H9 (cell line): ENCODE measurements around the gene GRIP1. TPM values are rescaled to one million over a fixed set of nuclear protein-coding genes. Genes with fewer than 3 reads are reported as not detected.

Experiments used
- DNase-seq: peaks from one replicate; pipeline ENCODE4 v3.0.0-alpha.2; 2017
- H2AFZ ChIP-seq: one replicate; pipeline ENCODE4 v1.6.1; 2013; ENCODE audit warnings: mild to moderate bottlenecking, low read length, control low read depth, moderate library complexity
- H2AK5ac ChIP-seq: 2 replicates; pipeline ENCODE4 v1.6.1; 2013; ENCODE audit warnings: low read length, control low read depth, mixed read lengths; ENCODE audit not compliant: insufficient read length
- H2BK120ac ChIP-seq: one replicate; pipeline ENCODE4 v1.6.1; 2013; ENCODE audit warnings: low read depth, mild to moderate bottlenecking, low read length, control low read depth, inconsistent platforms; ENCODE audit not compliant: poor library complexity, severe bottlenecking
- H2BK12ac ChIP-seq: 2 replicates; pipeline ENCODE4 v1.6.1; 2013; ENCODE audit warnings: low read length, control low read depth, mixed read lengths, low read depth; ENCODE audit not compliant: insufficient read length
- H2BK15ac ChIP-seq: 2 replicates; pipeline ENCODE4 v1.6.1; 2013; ENCODE audit warnings: low read depth, low read length, control low read depth
- H2BK20ac ChIP-seq: one replicate; pipeline ENCODE4 v1.6.1; 2013; ENCODE audit warnings: low read depth, mild to moderate bottlenecking, low read length, control low read depth, inconsistent platforms; ENCODE audit not compliant: poor library complexity, severe bottlenecking
- H2BK5ac ChIP-seq: 2 replicates; pipeline ENCODE4 v1.6.1; 2013; ENCODE audit warnings: low read length, control low read depth, mixed read lengths; ENCODE audit not compliant: insufficient read length
- H3K14ac ChIP-seq: 2 replicates; pipeline ENCODE4 v1.6.1; 2013; ENCODE audit warnings: low read length, control low read depth; ENCODE audit not compliant: insufficient read depth
- H3K18ac ChIP-seq: 2 replicates; pipeline ENCODE4 v1.6.1; 2013; ENCODE audit warnings: low read depth, mild to moderate bottlenecking, mixed read lengths, low read length, control low read depth; ENCODE audit not compliant: insufficient read length
- H3K23ac ChIP-seq: 2 replicates; pipeline ENCODE4 v1.6.1; 2013; ENCODE audit warnings: low read length, control low read depth, mixed read lengths, low read depth; ENCODE audit not compliant: insufficient read length
- H3K23me2 ChIP-seq: 2 replicates; pipeline ENCODE4 v1.6.1; 2013; ENCODE audit warnings: low read depth, mild to moderate bottlenecking, mixed read lengths, low read length, control low read depth; ENCODE audit not compliant: insufficient read length, poor library complexity, severe bottlenecking
- H3K27ac ChIP-seq: 2 replicates; pipeline ENCODE4 v1.5.1; 2013; ENCODE audit warnings: low read length, control low read depth, mixed read lengths, low read depth; ENCODE audit not compliant: insufficient read length
- H3K27me3 ChIP-seq: 2 replicates; pipeline ENCODE4 v1.6.1; 2013; ENCODE audit warnings: low read length, control low read depth, inconsistent platforms; ENCODE audit not compliant: insufficient read depth
- H3K4ac ChIP-seq: 2 replicates; pipeline ENCODE4 v1.6.1; 2013; ENCODE audit warnings: low read depth, mild to moderate bottlenecking, control low read depth, inconsistent platforms, low read length, moderate library complexity
- H3K4me1 ChIP-seq: 2 replicates; pipeline ENCODE4 v1.6.1; 2013; ENCODE audit warnings: low read length, control low read depth, inconsistent platforms; ENCODE audit not compliant: insufficient read depth
- H3K4me2 ChIP-seq: 2 replicates; pipeline ENCODE4 v1.6.1; 2013; ENCODE audit warnings: low read length, control low read depth, mixed read lengths; ENCODE audit not compliant: insufficient read length, insufficient read depth
- H3K56ac ChIP-seq: 2 replicates; pipeline ENCODE4 v1.6.1; 2013; ENCODE audit warnings: low read depth, mild to moderate bottlenecking, mixed read lengths, low read length, control low read depth; ENCODE audit not compliant: insufficient read length
- H3K79me1 ChIP-seq: 2 replicates; pipeline ENCODE4 v1.6.1; 2013; ENCODE audit warnings: low read depth, mild to moderate bottlenecking, moderate library complexity, low read length, control low read depth, inconsistent platforms; ENCODE audit not compliant: insufficient read depth, poor library complexity, severe bottlenecking
- H3K79me2 ChIP-seq: 2 replicates; pipeline ENCODE4 v1.6.1; 2013; ENCODE audit warnings: low read length, control low read depth, inconsistent platforms; ENCODE audit not compliant: insufficient read depth
- H3K9ac ChIP-seq: 2 replicates; pipeline ENCODE4 v1.6.1; 2013; ENCODE audit warnings: low read length, control low read depth, mixed read lengths; ENCODE audit not compliant: insufficient read length; ENCODE audit errors: extremely low read depth
- H3K9me3 ChIP-seq: one replicate; pipeline ENCODE4 v1.6.1; 2013; ENCODE audit warnings: low read depth, low read length, inconsistent platforms; ENCODE audit not compliant: control insufficient read depth
- H3T11ph ChIP-seq: one replicate; pipeline ENCODE4 v1.6.1; 2013; ENCODE audit warnings: mild to moderate bottlenecking, low read length, control low read depth, inconsistent platforms
- H4K20me1 ChIP-seq: one replicate; pipeline ENCODE4 v1.6.1; 2013; ENCODE audit not compliant: control insufficient read depth, insufficient read length, insufficient read depth
- H4K5ac ChIP-seq: 2 replicates; pipeline ENCODE4 v1.6.1; 2013; ENCODE audit warnings: low read depth, mild to moderate bottlenecking, mixed read lengths, low read length, control low read depth; ENCODE audit not compliant: insufficient read length
- H4K8ac ChIP-seq: replicated peaks from 2 replicates; pipeline ENCODE4 v1.6.1; 2013; ENCODE audit warnings: low read length, control low read depth, mixed read lengths, low read depth; ENCODE audit not compliant: insufficient read length
- H4K91ac ChIP-seq: 2 replicates; pipeline ENCODE4 v1.6.1; 2013; ENCODE audit warnings: low read depth, mild to moderate bottlenecking, moderate library complexity, mixed read lengths, low read length, control low read depth; ENCODE audit not compliant: insufficient read length
- H3K27ac Mint-ChIP-seq, 3 experiments: 2 replicates in 2 of 3; 3 replicates in 1 of 3; pipeline ENCODE4 v1.8.0; 2020 to 2021; ENCODE audit warnings: mixed read lengths in 3 of 3, mild to moderate bottlenecking in 1 of 3, moderate library complexity in 1 of 3
- H3K27me3 Mint-ChIP-seq: 2 replicates; pipeline ENCODE4 v1.8.0; 2021; ENCODE audit warnings: low read depth, mild to moderate bottlenecking, moderate library complexity, mixed read lengths
- H3K36me3 Mint-ChIP-seq, 3 experiments: 2 replicates in 2 of 3; 3 replicates in 1 of 3; pipeline ENCODE4 v1.8.0; 2020 to 2021; ENCODE audit warnings: low read depth in 3 of 3, mixed read lengths in 3 of 3; ENCODE audit not compliant: insufficient read depth in 1 of 3
- H3K4me1 Mint-ChIP-seq, 2 experiments: 2 replicates each; pipeline ENCODE4 v1.8.0; 2020; ENCODE audit warnings: mixed read lengths in 2 of 2
- H3K4me3 Mint-ChIP-seq, 2 experiments: 2 replicates in 1 of 2; 3 replicates in 1 of 2; pipeline ENCODE4 v1.8.0; 2020 to 2021; ENCODE audit warnings: mild to moderate bottlenecking in 2 of 2, mixed read lengths in 2 of 2, moderate library complexity in 1 of 2
- H3K9me3 Mint-ChIP-seq, 2 experiments: 2 replicates in 1 of 2; 3 replicates in 1 of 2; pipeline ENCODE4 v1.8.0; 2020; ENCODE audit warnings: mild to moderate bottlenecking in 2 of 2, mixed read lengths in 2 of 2, moderate library complexity in 1 of 2
- CTCF ChIP-seq: fragments of 200-600 bp; sonication (generic); conservative IDR thresholded peaks from 3 replicates; pipeline ENCODE4 v1.8.0; 2021; ENCODE audit warnings: antibody characterized with exemption, mild to moderate bottlenecking
- WGBS: extraction: QIAGEN DNeasy Blood & Tissue Kit; methylation state at CpG from one replicate; pipeline ENCODE4 v1.1.7; 2013; ENCODE audit warnings: missing lambda C conversion rate, low lambda C conversion rate, mixed read lengths; ENCODE audit not compliant: insufficient read length; ENCODE audit errors: extremely low coverage; 5-methylcytosine and 5-hydroxymethylcytosine counted together
- total RNA-seq: library from RNA; stranded (reverse); gene quantifications from 2 replicates; pipeline ENCODE4 v1.2.1, GENCODE V29; 2021

Gene GRIP1
- total RNA-seq, 1 experiment from 2014 or later = 19.5 TPM

- H3K9me3 Mint-ChIP-seq = no peaks in the 10 kb centered on the region
- Histone ChIP-seq H2BK15ac (no peak overlapping the region), H3K27ac (no peak overlapping the region), H4K5ac (no peak overlapping the region), H3K4me2 (no peak overlapping the region), H2AK5ac (no peak overlapping the region), H2AFZ (no peak overlapping the region), H3K9me3 (no peaks in the 10 kb centered on the region), H3K79me1 (no peaks in the 10 kb centered on the region), H3K18ac (no peak overlapping the region), H2BK20ac (no peak overlapping the region), H2BK5ac (no peak overlapping the region), H3K4ac (no peak overlapping the region), H3T11ph (no peak overlapping the region), H3K23me2 (no peaks in the 10 kb centered on the region), H3K14ac (no peak overlapping the region), H3K23ac (no peak overlapping the region), H2BK120ac (no peak overlapping the region), H4K91ac (no peak overlapping the region), H2BK12ac (no peak overlapping the region), H4K20me1 (no peaks in the 10 kb centered on the region), H3K4me1 (peaks cover 12% of the 10 kb centered on the region; the same call in 1 of the 2 replicates), H3K56ac (no peak overlapping the region), H3K9ac (no peak overlapping the region), H3K27me3 (no peaks in the 10 kb centered on the region), H3K79me2 (no peaks in the 10 kb centered on the region), H4K8ac (no peak overlapping the region)
- H3K4me1 Mint-ChIP-seq = peaks cover 48 to 57% of the 10 kb centered on the region in 2 experiments
- H3K36me3 Mint-ChIP-seq = peaks cover 0 to under 1% (median 0%) of the 10 kb centered on the region in 3 experiments; a peak in 1 of 7 replicates
- no CpG with 5 or more reads among the region's 1 CpG for WGBS
- no peak overlapping the region for H3K4me3 Mint-ChIP-seq
- DNase-seq = no peak
- H3K27ac Mint-ChIP-seq = no peak overlapping the region; a peak in 1 of 7 replicates
- no peak for TF ChIP-seq CTCF
- H3K27me3 Mint-ChIP-seq = no peaks in the 10 kb centered on the region
Observed at GRCh38 chr12:66500841-66501240, 178.0 kb downstream of the GRIP1 start.
